ENCODE measurements around the gene MERTK. TPM values are rescaled to one million over a fixed set of nuclear protein-coding genes. Genes with fewer than 3 reads are reported as not detected.

MERTK gene
- total RNA-seq, 2 experiments from 2014 or later: 0.43 to 0.70 TPM

GRCh38 chr2:111945444-111946293 lies 47.3 kb downstream of the MERTK start:
- Mint-ChIP-seq H3K9me3 (no peaks in the 10 kb centered on the region), H3K4me1 (ENCODE audit: low read depth) (no peaks in the 10 kb centered on the region), H3K27me3 (peaks cover 5% of the 10 kb centered on the region), H3K36me3 (ENCODE audit: low read depth) (no peaks in the 10 kb centered on the region), H3K27ac (no peak overlapping the region), H3K4me3 (no peak overlapping the region)
- intact Hi-C loops (cut with micrococcal nuclease): no loop called here
- TF ChIP-seq CTCF (IDR thresholded peaks at IDR 0.05): no peak
- no peak for DNase-seq
- ChIA-PET CTCF (interaction anchor here (0.8 kb wide), 1 partner anchor 14 kb away, joined by 4 read pairs; no protein-coding TSS in a partner anchor), POLR2A (interaction anchor here (0.7 kb wide), 1 partner anchor 46 kb away, joined by 3 read pairs; no protein-coding TSS in a partner anchor)
- ATAC-seq: no peak

DNA sequence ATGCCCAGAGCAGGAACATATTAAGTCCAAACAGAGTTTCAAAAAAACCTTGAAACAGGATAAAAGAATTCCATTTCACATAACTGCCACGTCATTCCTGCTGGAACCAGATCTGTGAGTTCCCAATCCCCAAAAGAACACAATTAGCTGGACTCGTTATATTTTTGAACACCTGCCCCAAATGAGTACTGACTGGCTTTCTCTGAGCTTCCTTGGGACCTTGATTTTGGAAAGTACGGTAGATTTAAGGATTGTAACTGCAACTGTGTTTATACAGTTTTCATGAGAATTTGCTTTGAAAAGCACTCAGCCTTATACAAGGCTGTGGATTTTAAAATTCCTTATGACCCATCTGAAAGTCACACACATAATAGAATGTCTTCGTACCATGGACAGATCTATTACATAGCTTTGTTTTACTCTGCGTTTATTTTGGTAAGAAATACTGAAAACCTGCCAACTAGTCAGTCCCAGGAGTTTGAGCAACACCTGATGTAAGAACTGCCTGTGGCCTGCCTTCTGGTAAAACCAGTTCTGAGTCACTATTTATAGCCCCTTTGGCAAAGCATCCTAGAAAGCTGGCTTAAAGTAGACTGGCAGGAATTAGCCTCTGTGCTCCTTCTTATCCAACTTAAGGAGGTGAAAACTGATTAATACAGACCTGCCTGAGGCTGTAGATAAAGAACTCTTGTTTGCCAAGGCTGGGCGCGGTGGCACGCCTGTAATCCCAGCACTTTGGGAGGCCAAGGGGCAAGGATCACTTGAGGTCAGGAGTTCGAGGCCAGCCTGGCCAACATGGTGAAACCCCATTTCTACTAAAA lies 48.1 kb downstream of the MERTK start:
- CTCF ChIA-PET: no interaction called here
- no peak for TF ChIP-seq CTCF (IDR thresholded peaks at IDR 0.05)
- ATAC-seq (no peak), DNase-seq (no peak)
- Mint-ChIP-seq H3K36me3 (ENCODE audit: low read depth) (no peaks in the 10 kb centered on the region), H3K4me1 (ENCODE audit: low read depth) (no peaks in the 10 kb centered on the region), H3K27me3 (peaks cover 5% of the 10 kb centered on the region), H3K4me3 (no peak overlapping the region), H3K9me3 (no peaks in the 10 kb centered on the region), H3K27ac (no peak overlapping the region)
- intact Hi-C loops (cut with micrococcal nuclease): no loop called here
- POLR2A ChIA-PET: interaction anchor here (0.6 kb wide), 1 partner anchor 65 kb away, joined by 3 read pairs; no protein-coding TSS in a partner anchor

DNA sequence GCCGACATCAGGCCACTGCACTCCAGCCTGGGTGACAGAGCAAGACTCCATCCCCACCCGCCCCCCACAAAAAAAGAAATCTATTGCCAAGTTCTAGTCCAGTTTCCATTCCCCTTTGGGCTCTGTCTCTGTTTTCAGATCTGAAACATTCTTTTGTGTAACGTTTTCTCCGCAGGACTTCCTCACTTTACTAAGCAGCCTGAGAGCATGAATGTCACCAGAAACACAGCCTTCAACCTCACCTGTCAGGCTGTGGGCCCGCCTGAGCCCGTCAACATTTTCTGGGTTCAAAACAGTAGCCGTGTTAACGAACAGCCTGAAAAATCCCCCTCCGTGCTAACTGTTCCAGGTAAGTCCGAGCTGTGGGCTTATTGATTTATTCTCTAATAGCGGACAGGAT lies 48.8 kb downstream of the MERTK start:
- Mint-ChIP-seq H3K27ac (no peak overlapping the region), H3K36me3 (ENCODE audit: low read depth) (no peaks in the 10 kb centered on the region), H3K9me3 (no peaks in the 10 kb centered on the region), H3K27me3 (peaks cover 3% of the 10 kb centered on the region), H3K4me3 (no peak overlapping the region), H3K4me1 (ENCODE audit: low read depth) (no peaks in the 10 kb centered on the region)
- intact Hi-C loops (cut with micrococcal nuclease): no loop called here
- no peak for TF ChIP-seq CTCF (IDR thresholded peaks at IDR 0.05)
- DNase-seq: no peak
- POLR2A ChIA-PET: interaction anchor here (0.6 kb wide), 1 partner anchor 65 kb away, joined by 3 read pairs; no protein-coding TSS in a partner anchor
- CTCF ChIA-PET: no interaction called here
- ATAC-seq: no peak

GRCh38 chr2:111948832-111949231 lies 50.4 kb downstream of the MERTK start:
- ChIA-PET CTCF (no interaction called here), POLR2A (no interaction called here)
- Mint-ChIP-seq H3K36me3 (ENCODE audit: low read depth) (no peaks in the 10 kb centered on the region), H3K27ac (no peak overlapping the region), H3K4me3 (no peak overlapping the region), H3K4me1 (ENCODE audit: low read depth) (no peaks in the 10 kb centered on the region), H3K9me3 (no peaks in the 10 kb centered on the region), H3K27me3 (peaks cover 3% of the 10 kb centered on the region)
- intact Hi-C loops (cut with micrococcal nuclease): no loop called here
- ATAC-seq (no peak), DNase-seq (no peak)
- no peak for TF ChIP-seq CTCF (IDR thresholded peaks at IDR 0.05)

Measured in activated CD8-positive, alpha-beta T cell treated with anti-CD3 and anti-CD28 coated beads for 36 hours (primary cell).